Mesothelial cell of epicardium (in vitro differentiated cells): ENCODE measurements around the gene ZPR1. TPM values are rescaled to one million over a fixed set of nuclear protein-coding genes. Genes with fewer than 3 reads are reported as not detected.
A peak's percentile ranks its signal among the peaks of the same experiment; 100 is the strongest.

Source experiments
- DNase-seq, 2 experiments: peaks; one replicate each; pipeline ENCODE4 v3.0.0; 2021; ENCODE audit warnings: low spot score in 2 of 2; ENCODE audit not compliant: unreplicated experiment in 2 of 2
- H3K27ac Mint-ChIP-seq: 2 replicates; pipeline ENCODE4 v1.8.0; 2021; ENCODE audit warnings: mixed read lengths
- H3K27me3 Mint-ChIP-seq: 2 replicates; pipeline ENCODE4 v1.8.0; 2021; ENCODE audit warnings: low read depth, mixed read lengths
- H3K36me3 Mint-ChIP-seq: 2 replicates; pipeline ENCODE4 v1.8.0; 2021; ENCODE audit warnings: mixed read lengths
- H3K4me1 Mint-ChIP-seq: 2 replicates; pipeline ENCODE4 v1.8.0; 2021; ENCODE audit warnings: mixed read lengths
- H3K4me3 Mint-ChIP-seq: 2 replicates; pipeline ENCODE4 v1.8.0; 2021; ENCODE audit warnings: mild to moderate bottlenecking, moderate library complexity, mixed read lengths
- H3K9me3 Mint-ChIP-seq: 2 replicates; pipeline ENCODE4 v1.8.0; 2021; ENCODE audit warnings: mixed read lengths
- CTCF ChIP-seq: fragments of 200-600 bp; sonication (generic); IDR thresholded peaks from one replicate; pipeline ENCODE4 v1.5.0; 2021; ENCODE audit warnings: antibody characterized with exemption; ENCODE audit not compliant: unreplicated experiment
- total RNA-seq: library from RNA; stranded (reverse); gene quantifications from 3 replicates; pipeline ENCODE4 v1.2.1, GENCODE V29; 2021

The ZPR1 gene
- total RNA-seq, 1 donor from 2014 or later: 40.9 TPM

DNA sequence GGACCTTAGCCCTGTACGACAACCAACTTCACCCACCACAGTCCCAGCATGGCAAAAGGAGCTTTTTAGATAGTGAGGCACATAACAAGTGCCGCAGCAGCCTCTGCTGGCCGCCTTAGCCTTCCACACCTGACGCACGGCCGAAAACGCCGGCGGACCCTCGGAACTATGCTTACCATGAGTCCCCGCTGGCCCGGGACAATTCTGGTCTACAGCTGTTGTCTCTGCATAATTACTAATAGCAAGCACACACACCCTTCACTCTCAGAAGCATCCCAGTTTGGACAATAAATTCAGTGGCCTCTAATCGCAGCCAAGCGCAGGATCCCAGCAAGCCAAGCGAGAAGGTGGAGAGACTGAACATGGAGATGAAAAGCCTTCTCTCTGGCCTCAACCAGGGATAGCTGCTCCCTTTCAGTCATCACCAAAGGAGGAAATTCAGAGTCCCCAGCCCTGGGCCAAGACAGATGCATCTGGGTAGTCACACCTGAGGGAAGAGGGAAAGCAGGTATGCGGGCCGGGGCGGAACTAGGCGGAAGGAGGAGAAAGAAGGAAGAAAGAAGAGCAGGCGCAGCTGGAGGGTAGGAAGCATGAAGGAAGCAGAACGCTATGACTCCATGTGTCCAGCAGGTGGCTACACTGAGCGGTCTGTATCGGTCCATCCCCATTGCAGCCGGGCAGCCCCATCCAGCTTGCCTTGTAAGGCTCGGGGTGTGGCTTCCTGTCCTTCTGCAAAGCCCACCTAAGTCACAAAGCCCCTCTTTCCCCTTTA, 55.4 kb downstream of the ZPR1 start:
- Mint-ChIP-seq H3K4me1 (peaks cover 3% of the 10 kb centered on the region), H3K27ac (no peak overlapping the region), H3K36me3 (no peaks in the 10 kb centered on the region), H3K9me3 (no peaks in the 10 kb centered on the region), H3K4me3 (peak overlapping the region; percentile 52), H3K27me3 (peaks cover 34% of the 10 kb centered on the region)
- peak; percentile 41 to 59 for DNase-seq
- peak; percentile 83 for TF ChIP-seq CTCF

DNA sequence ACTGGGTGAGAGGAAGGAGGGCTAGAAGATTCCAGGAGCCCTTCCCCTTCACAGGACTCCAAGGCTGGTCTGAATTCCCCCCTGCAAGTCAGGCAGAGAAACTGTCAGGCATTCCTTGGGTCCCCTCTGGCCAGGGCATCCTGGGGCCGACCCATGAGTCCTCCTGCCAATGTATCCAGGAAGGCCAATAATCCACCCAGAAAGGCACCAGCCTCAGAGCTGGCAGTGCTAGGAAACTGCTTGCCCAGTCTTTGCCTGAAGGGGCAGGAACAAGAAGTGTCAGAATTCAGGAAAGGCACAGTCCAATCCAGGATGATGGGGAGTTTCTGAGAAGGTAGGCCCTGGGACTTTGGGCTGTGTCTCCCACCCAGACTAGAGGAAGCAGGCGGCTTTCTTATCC, 56.0 kb downstream of the ZPR1 start:
- no peak overlapping the region for H3K27ac Mint-ChIP-seq
- no peaks in the 10 kb centered on the region for H3K9me3 Mint-ChIP-seq
- peaks cover 38% of the 10 kb centered on the region for H3K27me3 Mint-ChIP-seq
- TF ChIP-seq CTCF: no peak
- peaks cover 3% of the 10 kb centered on the region for H3K4me1 Mint-ChIP-seq
- DNase-seq: no peak
- no peaks in the 10 kb centered on the region for H3K36me3 Mint-ChIP-seq
- no peak overlapping the region for H3K4me3 Mint-ChIP-seq

GRCh38 chr11:116731097-116731761, 56.6 kb downstream of the ZPR1 start:
- Mint-ChIP-seq H3K9me3 (no peaks in the 10 kb centered on the region), H3K27ac (no peak overlapping the region), H3K4me3 (no peak overlapping the region), H3K27me3 (peaks cover 44% of the 10 kb centered on the region), H3K36me3 (no peaks in the 10 kb centered on the region), H3K4me1 (peaks cover 3% of the 10 kb centered on the region)
- DNase-seq: no peak
- no peak for TF ChIP-seq CTCF

DNA sequence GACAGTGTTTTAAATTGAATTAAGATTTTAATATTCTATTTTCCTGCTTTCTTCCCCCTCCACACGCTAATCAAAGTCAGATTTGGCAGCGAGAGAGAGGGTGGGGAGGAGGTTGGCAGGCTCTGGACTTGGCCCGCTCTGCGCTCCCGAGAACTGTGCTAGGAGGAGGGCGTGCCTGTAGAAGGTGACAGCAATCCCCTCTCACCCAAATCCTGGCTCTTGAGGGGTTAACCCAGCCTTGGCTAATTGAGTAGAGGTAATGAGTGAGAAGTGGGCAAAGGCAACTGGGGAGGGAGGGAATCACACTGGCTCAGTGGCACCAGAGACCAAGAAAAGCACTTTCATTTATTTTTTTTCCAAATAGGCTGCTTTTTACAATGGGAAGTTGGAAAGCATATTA, 57.2 kb downstream of the ZPR1 start:
- Mint-ChIP-seq H3K4me3 (no peak overlapping the region), H3K27ac (no peak overlapping the region), H3K9me3 (no peaks in the 10 kb centered on the region), H3K27me3 (peaks cover 47% of the 10 kb centered on the region), H3K4me1 (peaks cover 3% of the 10 kb centered on the region), H3K36me3 (no peaks in the 10 kb centered on the region)
- DNase-seq: no peak
- TF ChIP-seq CTCF: no peak

DNA sequence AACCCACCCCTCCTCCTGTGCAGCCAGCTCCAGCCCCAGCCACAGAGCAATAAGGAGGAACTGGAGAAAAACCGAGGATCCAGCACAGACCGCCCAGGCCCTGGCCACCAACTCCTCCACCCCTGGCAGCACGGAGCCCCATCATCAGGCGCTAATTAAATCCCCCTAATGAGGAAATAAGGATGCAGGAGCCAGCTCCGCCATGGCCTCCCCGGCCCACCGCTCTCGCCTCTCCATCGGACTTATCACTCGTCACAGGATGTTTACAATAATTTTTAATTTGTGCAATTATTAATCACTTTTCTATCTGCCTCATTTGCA, 57.6 kb downstream of the ZPR1 start:
- DNase-seq: no peak
- Mint-ChIP-seq H3K4me1 (peaks cover 3% of the 10 kb centered on the region), H3K36me3 (no peaks in the 10 kb centered on the region), H3K9me3 (no peaks in the 10 kb centered on the region), H3K4me3 (no peak overlapping the region), H3K27me3 (peaks cover 47% of the 10 kb centered on the region), H3K27ac (no peak overlapping the region)
- TF ChIP-seq CTCF: no peak
